ENCODE results near the gene UBL3.

Gene UBL3

DNA sequence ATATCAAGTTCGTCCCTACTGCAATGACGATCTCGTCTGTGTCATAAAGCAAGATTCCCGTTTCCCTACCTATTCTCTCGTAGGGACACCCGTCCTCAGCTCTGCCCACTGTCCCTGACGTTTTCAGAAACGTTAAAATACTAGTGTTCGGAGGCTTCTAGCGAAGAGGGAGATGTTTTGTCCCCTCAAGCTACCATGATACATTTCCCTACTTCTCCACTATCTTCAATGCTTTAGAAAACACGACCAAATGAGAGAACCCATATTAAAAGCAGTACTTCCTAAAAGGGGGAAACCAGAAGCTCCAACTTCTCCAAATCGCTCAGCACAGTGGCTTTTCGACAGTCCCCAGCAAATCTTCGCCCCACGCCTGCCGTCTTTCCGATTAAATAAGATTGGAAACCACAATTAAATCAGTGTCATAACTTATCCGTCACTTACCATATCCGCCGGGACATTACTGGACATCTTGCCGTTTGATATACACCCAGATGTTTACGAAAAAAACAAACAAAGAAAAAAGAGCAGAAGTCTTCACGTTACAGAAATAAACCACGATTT, 1.3 kb downstream of the UBL3 start:
- no peak for TF ChIP-seq GATA3 (IDR thresholded peaks at IDR 0.05; ENCODE audit: low read depth, low read length)
- TF ChIP-seq GATA2 (IDR thresholded peaks at IDR 0.05; ENCODE audit: low read depth, low read length): no peak

DNA sequence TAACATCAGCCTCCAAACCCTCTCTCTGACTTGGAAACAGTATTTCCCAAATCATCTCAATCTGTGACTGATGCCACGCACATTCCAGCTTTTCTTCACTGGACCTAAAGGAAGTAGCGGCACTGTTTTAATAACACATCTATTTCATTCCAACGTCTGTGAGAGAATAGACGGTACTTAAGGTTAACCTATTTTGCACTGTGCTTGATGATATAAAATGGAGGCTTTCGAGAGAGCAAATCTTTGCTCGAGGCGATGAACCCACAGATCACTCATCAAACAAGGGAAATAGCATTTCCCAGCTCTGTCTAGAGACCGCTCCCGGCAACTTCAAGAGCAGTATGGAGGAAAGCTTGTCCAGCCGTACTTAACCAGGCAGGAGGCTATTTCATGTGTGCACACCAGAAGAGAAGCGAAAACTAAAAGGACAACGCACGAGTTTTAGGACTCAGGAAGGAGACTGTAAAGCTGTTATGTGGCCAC, 2.9 kb downstream of the UBL3 start:
- TF ChIP-seq GATA3 (IDR thresholded peaks at IDR 0.05; ENCODE audit: low read depth, low read length) (no peak), GATA2 (IDR thresholded peaks at IDR 0.05; ENCODE audit: low read depth, low read length) (no peak; the same call in 1 of the 2 replicates)

DNA sequence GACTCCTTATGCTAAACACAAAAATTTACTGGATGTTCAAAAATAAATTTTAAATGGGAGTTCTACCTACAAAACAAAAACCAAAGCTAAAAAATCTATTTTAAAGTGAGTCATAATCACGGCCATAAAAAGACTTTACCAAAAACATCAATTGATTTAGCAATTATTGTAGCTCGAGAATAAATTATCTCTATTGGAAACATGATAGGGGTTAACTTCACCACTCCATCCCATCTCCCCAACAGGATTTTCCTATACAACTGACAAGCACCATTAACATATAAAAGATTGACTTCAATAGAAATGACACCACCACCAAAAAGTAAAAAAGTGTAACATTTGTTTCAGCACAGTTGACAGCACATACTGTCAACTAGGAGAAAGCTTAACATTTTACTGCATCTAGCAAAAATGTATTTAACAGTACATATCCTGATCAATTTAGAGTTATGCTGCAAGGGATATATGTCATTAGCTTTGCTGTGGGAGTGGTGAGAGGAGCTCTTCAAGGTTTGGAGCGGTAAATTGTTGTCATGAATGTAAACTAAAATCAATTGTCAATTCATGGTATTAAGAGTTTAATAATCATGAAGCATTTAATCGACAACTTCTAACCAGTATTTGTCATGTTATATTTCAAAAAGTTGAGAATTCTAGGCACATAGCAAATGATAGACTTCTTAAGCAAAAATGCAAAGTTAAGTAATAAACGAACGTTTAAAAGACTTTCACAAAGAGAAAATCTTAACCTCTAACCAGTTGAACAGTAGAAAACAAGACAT, 3.8 kb downstream of the UBL3 start:
- no peak for TF ChIP-seq GATA3 (IDR thresholded peaks at IDR 0.05; ENCODE audit: low read depth, low read length)
- no peak for TF ChIP-seq GATA2 (IDR thresholded peaks at IDR 0.05; ENCODE audit: low read depth, low read length)

DNA sequence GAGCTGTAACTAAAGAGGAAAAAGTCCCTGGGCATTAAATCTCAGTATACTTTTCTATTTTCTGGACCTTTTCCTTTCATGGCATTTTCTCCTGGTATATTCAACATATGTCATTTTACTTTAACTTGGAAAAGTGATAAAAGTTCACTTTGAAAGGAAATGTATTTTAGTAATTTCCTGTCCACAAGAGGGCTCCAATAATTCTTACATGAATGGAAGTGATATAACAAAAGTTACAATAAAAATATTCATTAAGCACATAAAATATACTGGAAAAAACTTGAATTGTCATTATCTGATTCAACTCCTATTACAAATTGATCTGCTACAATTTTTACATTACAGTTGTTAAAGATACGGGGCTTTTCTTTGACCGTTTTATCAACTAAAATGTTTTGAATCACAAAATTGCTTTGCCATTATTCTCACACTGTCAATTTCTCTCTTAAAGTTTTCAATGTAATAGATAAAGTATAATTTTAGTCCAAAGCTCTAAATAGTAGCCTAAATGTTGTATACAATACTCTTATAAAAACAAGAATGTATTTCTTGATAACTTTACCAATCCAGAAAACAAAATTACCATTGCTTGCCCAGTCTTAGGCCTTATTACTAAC, 4.9 kb downstream of the UBL3 start:
- no peak for TF ChIP-seq GATA3 (IDR thresholded peaks at IDR 0.05; ENCODE audit: low read depth, low read length)
- no peak for TF ChIP-seq GATA2 (IDR thresholded peaks at IDR 0.05; ENCODE audit: low read depth, low read length)

DNA sequence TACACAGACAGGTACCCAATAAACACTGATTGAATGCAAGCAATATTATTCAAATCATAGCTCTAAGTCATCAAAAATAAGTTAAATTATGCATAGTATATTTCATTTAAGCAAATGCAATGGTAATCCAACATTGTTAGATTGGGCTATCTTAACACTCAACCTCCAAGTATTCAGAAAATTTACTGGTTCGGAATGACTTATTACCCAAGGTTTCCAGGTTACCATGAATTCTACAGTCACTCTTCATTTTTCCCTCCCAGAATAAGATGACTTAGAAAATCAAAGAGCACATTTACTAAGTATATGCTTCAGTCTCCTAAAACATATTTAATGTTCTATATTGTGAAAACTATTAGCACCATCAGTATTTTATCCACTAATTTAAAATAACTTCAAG, 6.0 kb downstream of the UBL3 start:
- TF ChIP-seq GATA3 (IDR thresholded peaks at IDR 0.05; ENCODE audit: low read depth, low read length) (no peak), GATA2 (IDR thresholded peaks at IDR 0.05; ENCODE audit: low read depth, low read length) (no peak)

DNA sequence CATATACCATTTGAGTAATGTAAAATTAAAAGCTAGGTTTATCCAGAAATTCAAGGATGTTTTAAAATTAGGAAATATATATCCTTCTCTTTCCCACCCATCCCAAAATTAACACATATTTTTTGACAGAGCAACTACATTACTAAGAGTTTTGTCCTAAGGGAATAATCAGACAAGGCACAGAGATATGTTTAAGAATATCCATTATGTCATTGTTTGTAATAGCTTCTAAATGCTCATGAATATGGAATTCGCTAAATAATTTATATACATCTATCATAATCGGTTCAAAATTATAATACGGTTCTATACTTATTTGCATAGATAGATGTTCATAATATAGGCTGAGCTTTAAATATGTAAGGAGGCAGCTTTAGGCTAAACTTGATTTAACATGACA, 9.8 kb downstream of the UBL3 start:
- TF ChIP-seq GATA2 (IDR thresholded peaks at IDR 0.05; ENCODE audit: low read depth, low read length): no peak
- no peak for TF ChIP-seq GATA3 (IDR thresholded peaks at IDR 0.05; ENCODE audit: low read depth, low read length)

DNA sequence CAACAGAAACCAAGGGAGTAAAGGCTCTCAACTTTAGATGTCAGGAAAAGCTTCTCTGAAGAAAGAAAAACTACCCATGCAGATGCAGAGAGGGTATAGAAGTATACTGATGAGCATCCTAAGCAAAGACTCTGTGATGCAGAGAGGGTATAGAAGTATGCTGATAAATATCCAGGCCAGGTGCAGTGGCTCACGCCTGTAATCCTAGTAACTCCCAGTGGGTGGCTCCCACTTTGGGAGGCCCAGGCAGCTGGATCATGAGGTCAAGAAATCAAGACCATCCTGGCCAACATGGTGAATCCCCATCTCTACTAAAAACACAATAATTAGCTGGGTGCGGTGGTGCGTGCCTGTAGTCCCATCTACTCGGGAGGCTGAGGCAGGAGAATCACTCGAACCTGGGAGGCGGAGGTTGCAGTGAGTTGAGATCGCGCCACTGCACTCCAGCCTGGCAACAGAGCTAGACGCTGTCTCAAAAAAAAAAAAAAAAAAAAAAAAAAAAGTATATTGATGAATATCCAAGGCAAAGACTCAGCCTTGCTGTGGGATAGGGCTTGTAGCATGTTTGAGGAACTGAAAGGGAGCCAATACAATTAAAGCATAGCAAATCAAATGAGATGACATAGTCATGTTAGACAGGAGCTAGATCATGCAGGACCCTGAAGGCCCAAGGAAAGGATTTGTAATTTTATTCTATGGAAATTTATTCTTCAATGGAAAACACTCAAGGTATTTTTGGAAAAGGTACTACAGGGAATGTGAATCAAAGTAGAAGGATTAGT, 14.9 kb downstream of the UBL3 start:
- TF ChIP-seq GATA3 (IDR thresholded peaks at IDR 0.05; ENCODE audit: low read depth, low read length): no peak
- TF ChIP-seq GATA2 (IDR thresholded peaks at IDR 0.05; ENCODE audit: low read depth, low read length): no peak

DNA sequence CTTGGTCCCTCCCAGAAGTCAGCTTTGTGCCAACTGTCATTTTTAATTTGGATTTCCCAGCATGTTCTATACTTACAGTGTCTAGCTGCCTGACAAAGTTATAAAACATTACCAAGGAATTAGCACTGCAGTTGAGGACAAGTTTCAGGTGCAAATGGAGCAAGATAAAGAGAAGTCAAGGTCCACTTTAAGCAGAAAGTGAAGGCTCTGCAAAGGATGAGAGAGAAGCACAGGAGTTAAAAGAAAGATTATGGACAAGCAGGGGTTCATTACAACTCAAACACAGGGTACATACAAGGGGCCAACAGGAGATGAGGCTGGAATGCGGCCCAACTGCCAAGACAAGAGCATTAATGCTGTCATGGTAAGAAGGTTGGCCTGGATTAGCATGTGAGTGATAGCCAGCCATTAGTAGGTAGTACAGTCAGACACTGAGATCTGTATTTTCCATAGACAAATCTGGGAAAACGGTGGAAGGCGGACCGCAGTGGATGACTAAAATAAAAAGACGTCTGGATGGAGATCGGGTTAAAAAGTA, 17.6 kb downstream of the UBL3 start:
- no peak for TF ChIP-seq GATA3 (IDR thresholded peaks at IDR 0.05; ENCODE audit: low read depth, low read length)
- TF ChIP-seq GATA2 (IDR thresholded peaks at IDR 0.05; ENCODE audit: low read depth, low read length): no peak

DNA sequence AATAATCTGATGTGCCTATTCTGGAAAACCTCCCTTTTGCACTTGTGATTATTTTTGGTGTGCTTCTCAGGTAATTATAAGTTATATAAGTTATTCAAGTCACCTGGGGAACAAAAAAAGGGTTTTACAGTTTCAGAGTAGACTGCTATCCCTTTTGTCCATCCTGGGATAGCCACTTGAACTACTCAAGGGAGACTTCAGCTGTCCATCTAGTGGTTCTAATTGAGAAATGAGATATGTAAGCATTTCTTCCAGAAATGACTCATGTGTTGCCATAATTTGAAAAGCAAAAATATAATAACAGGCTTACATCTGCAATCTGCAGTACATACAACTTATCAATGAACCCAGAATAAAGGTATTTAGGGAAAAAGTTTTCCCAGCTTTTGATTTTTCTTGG, 20.4 kb downstream of the UBL3 start:
- TF ChIP-seq GATA3 (IDR thresholded peaks at IDR 0.05; ENCODE audit: low read depth, low read length) (no peak), GATA2 (IDR thresholded peaks at IDR 0.05; ENCODE audit: low read depth, low read length) (no peak)

DNA sequence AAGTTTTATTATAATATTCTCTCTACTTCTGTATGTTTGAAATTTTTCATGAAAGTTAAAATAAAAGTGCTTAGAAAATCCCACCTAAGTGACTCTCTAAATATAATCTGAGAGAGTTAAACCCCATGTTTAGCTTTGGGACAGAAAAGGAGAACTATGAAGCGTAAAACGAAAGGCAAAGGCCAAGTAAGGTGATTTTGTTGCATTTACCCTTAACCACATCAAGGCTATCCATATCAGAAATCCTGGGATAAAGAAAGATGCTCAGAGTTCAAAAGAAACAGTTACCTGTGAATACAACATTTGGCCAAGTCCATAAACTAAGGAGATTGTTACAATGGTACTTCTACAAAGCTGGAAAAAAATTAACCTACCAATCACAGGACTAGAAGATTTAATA, 31.3 kb downstream of the UBL3 start:
- TF ChIP-seq GATA3 (IDR thresholded peaks at IDR 0.05; ENCODE audit: low read depth, low read length) (no peak), GATA2 (IDR thresholded peaks at IDR 0.05; ENCODE audit: low read depth, low read length) (no peak)

DNA sequence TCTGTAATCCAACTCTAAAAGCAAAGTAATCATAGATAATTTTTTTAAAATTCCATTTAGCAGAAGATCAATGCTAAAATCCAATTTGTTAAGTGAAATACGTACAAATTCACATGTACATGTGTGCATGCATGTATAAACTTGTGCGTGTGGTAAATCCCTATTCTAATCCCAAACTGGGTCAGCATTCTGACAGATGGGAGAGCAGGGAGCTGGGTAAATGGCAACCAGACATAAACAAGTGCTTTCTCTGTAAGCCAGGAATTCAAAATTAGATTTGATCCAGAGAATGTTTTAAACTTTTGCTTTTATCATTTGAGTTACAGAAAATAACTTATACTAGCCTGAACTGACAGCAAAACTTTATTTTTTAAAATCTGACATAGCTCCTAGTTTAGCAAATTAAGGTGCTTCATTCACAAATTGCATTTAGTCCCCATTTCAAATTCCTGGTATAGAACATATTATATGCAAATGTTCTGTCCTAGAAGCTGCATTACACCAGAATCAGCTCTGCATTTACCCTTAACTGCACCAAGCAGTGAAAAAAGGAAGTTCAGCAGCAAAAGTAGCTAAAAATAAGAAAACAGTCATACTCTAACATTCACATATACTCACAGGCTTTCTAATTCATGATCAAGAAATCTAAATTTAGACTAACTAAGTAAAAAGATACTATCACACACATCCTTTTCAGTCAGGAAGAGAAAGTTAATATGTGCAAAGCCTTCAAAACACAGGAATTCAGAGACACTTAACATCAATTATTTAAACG, 32.6 kb downstream of the UBL3 start:
- TF ChIP-seq GATA2 (IDR thresholded peaks at IDR 0.05; ENCODE audit: low read depth, low read length) (no peak), GATA3 (IDR thresholded peaks at IDR 0.05; ENCODE audit: low read depth, low read length) (0 out of 2 replicates have a peak, but pooled peaks have one; percentile 18)

DNA sequence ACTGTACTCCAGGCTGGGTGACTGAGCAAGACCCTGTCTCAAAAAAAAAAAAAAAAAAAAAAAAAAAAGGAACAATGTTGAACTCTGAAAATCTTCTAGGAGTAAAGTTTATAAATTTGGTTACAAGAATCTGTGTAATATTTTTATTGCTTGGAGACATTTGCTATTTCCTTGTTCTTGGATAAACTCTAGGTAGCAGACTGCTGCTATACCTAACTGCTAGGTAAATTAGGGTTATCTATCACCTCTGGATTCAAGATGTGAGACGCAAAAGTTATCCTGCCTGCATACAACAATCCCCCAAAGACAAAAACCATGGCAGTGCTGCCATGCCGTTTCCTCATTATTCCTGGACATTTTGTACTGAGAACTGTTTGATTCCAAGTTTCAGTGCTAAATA, 33.7 kb downstream of the UBL3 start:
- TF ChIP-seq GATA3 (IDR thresholded peaks at IDR 0.05; ENCODE audit: low read depth, low read length) (no peak), GATA2 (IDR thresholded peaks at IDR 0.05; ENCODE audit: low read depth, low read length) (no peak)

DNA sequence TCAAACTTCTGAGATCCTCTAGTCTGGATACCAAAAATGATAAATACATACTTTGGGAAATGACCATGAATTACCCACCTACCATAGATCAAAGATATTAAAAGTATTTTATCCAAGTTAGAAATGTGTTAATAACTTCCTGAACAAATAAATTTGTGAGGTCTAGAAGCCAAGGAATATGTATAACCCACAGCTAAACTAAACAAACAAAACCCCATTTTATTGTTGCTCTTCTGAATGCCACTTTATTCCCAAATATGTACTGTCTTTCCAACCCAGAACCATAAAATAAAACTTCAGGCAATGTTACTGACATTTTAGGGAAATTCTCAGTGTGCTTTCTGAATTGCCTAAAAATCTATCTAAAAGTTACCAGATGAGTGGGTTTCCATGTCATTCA, 35.1 kb downstream of the UBL3 start:
- no peak for TF ChIP-seq GATA3 (IDR thresholded peaks at IDR 0.05; ENCODE audit: low read depth, low read length)
- TF ChIP-seq GATA2 (IDR thresholded peaks at IDR 0.05; ENCODE audit: low read depth, low read length): no peak

Measured in SH-SY5Y (cell line).